GM21367 (cell line): ENCODE data around the gene KCNQ1.

ENCODE experiments used
- ATAC-seq: cut with Tn5 transposase; IDR thresholded peaks from one replicate; pipeline ENCODE4 v1.9.1; 2021; ENCODE audit not compliant: unreplicated experiment

The KCNQ1 gene

GRCh38 chr11:2725368-2726300 lies 280.8 kb downstream of the KCNQ1 start:
- no peak for ATAC-seq

GRCh38 chr11:2726964-2727363 lies 282.2 kb downstream of the KCNQ1 start:
- ATAC-seq: no peak

- no peak for ATAC-seq
Observed at GRCh38 chr11:2728128-2728662, 283.4 kb downstream of the KCNQ1 start.

GRCh38 chr11:2728663-2729332 lies 284.0 kb downstream of the KCNQ1 start:
- ATAC-seq: no peak

GRCh38 chr11:2729841-2730240 lies 285.0 kb downstream of the KCNQ1 start:
- no peak for ATAC-seq

GRCh38 chr11:2730272-2731129 lies 285.7 kb downstream of the KCNQ1 start:
- ATAC-seq: no peak

- ATAC-seq: no peak
Observed at GRCh38 chr11:2731130-2732125, 286.6 kb downstream of the KCNQ1 start.

GRCh38 chr11:2732261-2732939 lies 287.6 kb downstream of the KCNQ1 start:
- ATAC-seq: no peak

GRCh38 chr11:2732940-2733628 lies 288.3 kb downstream of the KCNQ1 start:
- ATAC-seq: no peak

- ATAC-seq: no peak
Observed at GRCh38 chr11:2734181-2735052, 289.6 kb downstream of the KCNQ1 start.

GRCh38 chr11:2735053-2735589 lies 290.3 kb downstream of the KCNQ1 start:
- no peak for ATAC-seq

GRCh38 chr11:2736577-2737225 lies 291.9 kb downstream of the KCNQ1 start:
- no peak for ATAC-seq

GRCh38 chr11:2737226-2737590 lies 292.4 kb downstream of the KCNQ1 start:
- no peak for ATAC-seq

GRCh38 chr11:2737866-2738265 lies 293.1 kb downstream of the KCNQ1 start:
- no peak for ATAC-seq

GRCh38 chr11:2738551-2739431 lies 294.0 kb downstream of the KCNQ1 start:
- no peak for ATAC-seq
